RCC 7860 (cell line): ENCODE results near the gene TRIP11.

Experiments
- DNase-seq: peaks from one replicate; pipeline ENCODE4 v3.0.0-alpha.2; 2015; ENCODE audit warnings: low spot score
- FAIRE-seq: peaks from 2 replicates; lab custom pipeline; 2012; peaks lifted over from hg19 to GRCh38; lab: Jason Lieb, UNC

TRIP11 gene

DNA sequence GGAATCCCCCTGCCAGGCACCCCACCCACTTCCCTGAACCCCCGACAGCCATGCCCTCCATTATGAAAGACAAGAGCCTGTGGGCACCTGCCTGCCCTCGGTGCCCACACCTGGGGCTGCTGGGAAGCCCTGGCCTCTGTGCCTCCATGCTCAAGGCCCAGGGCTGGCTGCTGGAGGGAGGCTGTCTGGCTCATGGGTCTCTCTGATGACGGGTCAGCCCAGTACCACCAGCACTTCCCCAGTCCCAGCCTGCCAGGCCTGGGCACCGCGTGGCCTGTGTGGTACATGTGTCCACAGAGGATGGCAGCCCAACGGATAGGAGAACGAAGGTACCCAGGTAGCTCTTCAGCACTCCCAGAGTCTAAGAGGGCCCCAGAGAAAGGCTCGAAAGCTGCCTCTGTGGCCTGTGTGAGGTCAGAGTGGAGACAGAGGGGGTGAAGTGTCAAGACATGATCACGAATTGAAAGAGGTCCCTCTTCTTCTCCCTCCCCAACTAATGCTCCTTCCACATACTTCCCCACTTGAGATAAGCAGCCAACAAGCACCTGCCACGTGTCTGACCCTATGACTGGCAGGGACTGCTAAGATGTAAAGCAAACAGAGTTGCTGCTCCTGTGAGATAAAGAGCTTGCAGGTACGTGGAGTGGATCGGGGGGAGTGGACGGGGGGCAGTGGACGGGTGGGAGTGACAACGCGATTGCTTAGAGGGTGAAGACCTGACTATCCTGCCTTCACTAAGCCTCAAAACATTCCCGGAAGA is 113.5 kb downstream of the TRIP11 start:
- no peak for DNase-seq

GRCh38 chr14:91925727-91926121 is 114.1 kb downstream of the TRIP11 start:
- FAIRE-seq = no peak
- no peak for DNase-seq

More for the DNA sequence above, 113.5 kb downstream of the TRIP11 start:
- FAIRE-seq = no peak

DNA sequence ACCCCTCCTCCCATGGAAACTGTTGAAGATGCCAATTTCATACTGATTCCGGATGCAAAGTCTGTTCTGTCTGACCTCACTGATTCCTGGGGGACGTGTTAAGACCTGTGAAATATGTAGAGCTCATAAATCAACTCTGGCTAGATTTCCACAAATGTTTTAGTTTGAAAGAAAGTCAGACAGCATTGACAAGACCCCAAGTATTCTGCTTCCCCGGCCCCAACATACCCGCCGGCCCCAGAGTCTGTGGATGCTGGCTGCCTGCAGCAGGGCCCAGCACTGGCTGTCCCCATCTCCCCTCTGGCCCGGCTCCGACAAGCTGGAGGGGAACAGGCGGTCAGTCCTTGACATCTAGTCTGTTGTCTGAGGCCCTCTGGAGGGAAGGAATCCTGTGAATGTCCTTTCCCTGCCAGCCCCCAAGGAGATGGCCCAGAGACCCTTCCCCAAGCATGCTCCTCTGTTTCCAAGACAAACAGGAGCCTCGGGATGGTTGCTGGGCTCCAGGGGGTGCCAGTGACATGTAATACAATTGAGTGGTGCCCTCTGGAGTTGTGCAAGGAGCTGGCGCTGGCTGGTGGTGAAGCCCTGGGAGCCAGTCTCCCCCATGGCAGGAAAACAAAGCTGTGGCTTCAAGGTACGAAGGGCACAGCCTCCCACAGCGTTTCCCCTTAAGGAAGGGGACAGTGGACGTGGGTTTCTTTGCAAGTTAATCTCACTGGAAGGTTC is 114.7 kb downstream of the TRIP11 start:
- DNase-seq (no peak), FAIRE-seq (no peak)

GRCh38 chr14:91920526-91920925 is 119.3 kb downstream of the TRIP11 start:
- DNase-seq (no peak), FAIRE-seq (no peak)

GRCh38 chr14:91919814-91920213 is 120.0 kb downstream of the TRIP11 start:
- no peak for DNase-seq
- no peak for FAIRE-seq

GRCh38 chr14:91918186-91918883 is 121.5 kb downstream of the TRIP11 start:
- FAIRE-seq = no peak
- DNase-seq = no peak
